Testis (tissue), 2 donors: ENCODE measurements around the gene FOXO6.

ENCODE experiments used
- POLR2A ChIP-seq: fragments of 450-650 bp; IDR thresholded peaks from one replicate; pipeline ENCODE4 v1.6.1; 2017; ENCODE audit warnings: antibody characterized with exemption, mild to moderate bottlenecking, moderate library complexity
- TF ChIP-seq, protein P1 (sequence below), 3 experiments: fragments of 450-650 bp in 2 of 3; fragments of 200-600 bp in 1 of 3; sonication (generic) in 1 of 3; IDR thresholded peaks; one replicate each; pipeline ENCODE4 v1.5.1; 2016 to 2019; ENCODE audit warnings: antibody characterized with exemption in 3 of 3, mild to moderate bottlenecking in 2 of 3, moderate library complexity in 1 of 3

DNA sequence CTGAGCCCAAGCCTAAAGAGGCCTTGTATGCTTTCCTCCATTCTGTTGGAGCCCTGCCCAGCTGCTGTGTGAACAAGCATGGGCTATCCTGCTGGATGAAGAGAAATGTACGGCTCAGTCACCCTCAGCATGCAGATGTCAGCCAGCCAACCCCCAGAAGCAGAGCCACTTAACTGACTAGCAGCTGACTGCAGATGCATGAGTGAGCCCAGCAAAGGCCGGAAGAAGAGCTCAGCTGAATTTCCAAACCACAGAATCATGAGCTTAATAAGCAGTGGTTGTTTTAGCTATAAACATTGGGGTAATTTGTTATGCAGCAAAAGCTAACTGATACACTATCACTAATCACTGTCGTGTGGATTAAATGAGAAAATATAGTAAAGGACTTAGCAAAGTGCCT, 39.0 kb downstream of the FOXO6 start:
- TF ChIP-seq POLR2A = no peak
- TF ChIP-seq, protein P1, sequence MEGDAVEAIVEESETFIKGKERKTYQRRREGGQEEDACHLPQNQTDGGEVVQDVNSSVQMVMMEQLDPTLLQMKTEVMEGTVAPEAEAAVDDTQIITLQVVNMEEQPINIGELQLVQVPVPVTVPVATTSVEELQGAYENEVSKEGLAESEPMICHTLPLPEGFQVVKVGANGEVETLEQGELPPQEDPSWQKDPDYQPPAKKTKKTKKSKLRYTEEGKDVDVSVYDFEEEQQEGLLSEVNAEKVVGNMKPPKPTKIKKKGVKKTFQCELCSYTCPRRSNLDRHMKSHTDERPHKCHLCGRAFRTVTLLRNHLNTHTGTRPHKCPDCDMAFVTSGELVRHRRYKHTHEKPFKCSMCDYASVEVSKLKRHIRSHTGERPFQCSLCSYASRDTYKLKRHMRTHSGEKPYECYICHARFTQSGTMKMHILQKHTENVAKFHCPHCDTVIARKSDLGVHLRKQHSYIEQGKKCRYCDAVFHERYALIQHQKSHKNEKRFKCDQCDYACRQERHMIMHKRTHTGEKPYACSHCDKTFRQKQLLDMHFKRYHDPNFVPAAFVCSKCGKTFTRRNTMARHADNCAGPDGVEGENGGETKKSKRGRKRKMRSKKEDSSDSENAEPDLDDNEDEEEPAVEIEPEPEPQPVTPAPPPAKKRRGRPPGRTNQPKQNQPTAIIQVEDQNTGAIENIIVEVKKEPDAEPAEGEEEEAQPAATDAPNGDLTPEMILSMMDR (IDR thresholded peaks at IDR 0.05) = no peak
